Neural cell (in vitro differentiated cells): ENCODE data around the gene MAPK10.

Experiments
- CTCF ChIP-seq: fragments of 450-650 bp; IDR thresholded peaks from 2 replicates; pipeline ENCODE4 v1.5.1; 2014; ENCODE audit warnings: antibody characterized with exemption, mild to moderate bottlenecking, moderate library complexity; ENCODE audit not compliant: poor library complexity, severe bottlenecking
- EP300 ChIP-seq: fragments of 450-650 bp; conservative IDR thresholded peaks from 2 replicates; pipeline ENCODE4 v1.6.1; 2014; ENCODE audit warnings: antibody characterized with exemption, mild to moderate bottlenecking, moderate library complexity; ENCODE audit not compliant: poor library complexity, severe bottlenecking
- EZH2 ChIP-seq: fragments of 200-600, 300-800 bp; shearing (Covaris generic), sonication (generic); IDR thresholded peaks from 2 replicates; pipeline ENCODE4 v1.6.1; 2014; ENCODE audit warnings: antibody characterized with exemption, low read length, borderline replicate concordance, mild to moderate bottlenecking; ENCODE audit not compliant: insufficient read depth, poor library complexity, severe bottlenecking
- POLR2AphosphoS5 ChIP-seq: IDR thresholded peaks from 2 replicates; pipeline ENCODE4 v1.6.1; 2012
- RAD21 ChIP-seq: fragments of 450-650 bp; conservative IDR thresholded peaks from 2 replicates; pipeline ENCODE4 v1.6.1; 2014; ENCODE audit warnings: antibody characterized with exemption, mild to moderate bottlenecking, moderate library complexity
- REST ChIP-seq: IDR thresholded peaks from 2 replicates; pipeline ENCODE4 v1.6.1; 2012; ENCODE audit warnings: borderline replicate concordance
- TAF1 ChIP-seq: IDR thresholded peaks from 2 replicates; pipeline ENCODE4 v1.6.1; 2012; ENCODE audit warnings: low read depth

- TF ChIP-seq CTCF (no peak), EP300 (no peak), REST (no peak), EZH2 (no peak), RAD21 (no peak), POLR2AphosphoS5 (no peak), TAF1 (no peak)
Measured at GRCh38 chr4:86218746-86219473, 140.9 kb downstream of the MAPK10 start.
